MCF 10A (cell line): ENCODE data around the gene CCDC127. TPM values are rescaled to one million over a fixed set of nuclear protein-coding genes. Genes with fewer than 3 reads are reported as not detected.

Source experiments
- BruUV-seq: library from RNA; stranded (reverse); fragments of 400-500 nt; replicated peaks from 2 replicates; lab custom pipeline; 2021; lab: Mats Ljungman, UMichigan
- CTCF ChIA-PET: fragments of 300-600 bp; sonication (Branson Sonifier 250); formaldehyde crosslinking; extraction: SDS; loops from one replicate; lab custom pipeline; 2021; ENCODE audit warnings: antibody characterized with exemption, inconsistent platforms; lab: Yijun Ruan, JAX
- POLR2A ChIA-PET: fragments of 300-600, 350-650 bp; sonication (Branson Sonifier 250); formaldehyde crosslinking; extraction: SDS; loops from one replicate; lab custom pipeline; 2020; ENCODE audit warnings: antibody characterized with exemption, inconsistent platforms; lab: Yijun Ruan, JAX
- DNase-seq: peaks from one replicate; pipeline ENCODE4 v3.0.0-alpha.2; 2018; ENCODE audit not compliant: unreplicated experiment
- H3K27ac Mint-ChIP-seq: one replicate; pipeline ENCODE4 v1.8.0; 2022; ENCODE audit warnings: mild to moderate bottlenecking, low read depth, mixed read lengths; ENCODE audit not compliant: unreplicated experiment
- H3K27me3 Mint-ChIP-seq: one replicate; pipeline ENCODE4 v1.8.0; 2022; ENCODE audit warnings: mixed read lengths; ENCODE audit not compliant: insufficient read depth, unreplicated experiment
- H3K36me3 Mint-ChIP-seq: one replicate; pipeline ENCODE4 v1.8.0; 2022; ENCODE audit warnings: mild to moderate bottlenecking, moderate library complexity, mixed read lengths; ENCODE audit not compliant: insufficient read depth, unreplicated experiment
- H3K4me1 Mint-ChIP-seq: one replicate; pipeline ENCODE4 v1.8.0; 2022; ENCODE audit warnings: mixed read lengths; ENCODE audit not compliant: insufficient read depth, unreplicated experiment
- H3K4me3 Mint-ChIP-seq: one replicate; pipeline ENCODE4 v1.8.0; 2022; ENCODE audit warnings: mild to moderate bottlenecking, moderate library complexity, mixed read lengths; ENCODE audit not compliant: unreplicated experiment
- H3K9me3 Mint-ChIP-seq: one replicate; pipeline ENCODE4 v1.8.0; 2022; ENCODE audit warnings: mixed read lengths; ENCODE audit not compliant: unreplicated experiment
- CTCF ChIP-seq: fragments of 200-600 bp; IDR thresholded peaks from one replicate; pipeline ENCODE4 v1.8.0; 2022; ENCODE audit warnings: antibody characterized with exemption, mild to moderate bottlenecking; ENCODE audit not compliant: unreplicated experiment
- intact Hi-C: fragments of 100-400 bp; cut with micrococcal nuclease; formaldehyde crosslinking; loops from 2 replicates; pipeline ENCODE4 v1.14.1; 2022
- total RNA-seq: library from RNA; stranded (reverse); gene quantifications from 2 replicates; pipeline ENCODE4 v1.2.3, GENCODE V29; 2022

Gene CCDC127
- total RNA-seq, 1 experiment from 2014 or later = 4.5 TPM

GRCh38 chr5:164244-164643, 53.7 kb downstream of the CCDC127 start:
- DNase-seq = no peak
- Mint-ChIP-seq H3K9me3 (no peaks in the 10 kb centered on the region), H3K36me3 (no peaks in the 10 kb centered on the region), H3K4me1 (peaks cover 12% of the 10 kb centered on the region), H3K27me3 (peaks cover 28% of the 10 kb centered on the region), H3K4me3 (no peak overlapping the region), H3K27ac (no peak overlapping the region)
- no peak for TF ChIP-seq CTCF
- ChIA-PET POLR2A (no interaction called here), CTCF (no interaction called here)
- intact Hi-C loops = no loop called here
- no TSS peak for BruUV-seq

GRCh38 chr5:163841-164240, 54.1 kb downstream of the CCDC127 start:
- ChIA-PET CTCF (no interaction called here), POLR2A (no interaction called here)
- H3K4me3 Mint-ChIP-seq = no peak overlapping the region
- no peaks in the 10 kb centered on the region for H3K36me3 Mint-ChIP-seq
- no peak overlapping the region for H3K27ac Mint-ChIP-seq
- intact Hi-C loops = no loop called here
- peaks cover 11% of the 10 kb centered on the region for H3K4me1 Mint-ChIP-seq
- H3K27me3 Mint-ChIP-seq = peaks cover 32% of the 10 kb centered on the region
- no peak for DNase-seq
- no peak for TF ChIP-seq CTCF
- no TSS peak for BruUV-seq
- H3K9me3 Mint-ChIP-seq = no peaks in the 10 kb centered on the region

- TF ChIP-seq CTCF = no peak
- CTCF ChIA-PET = no interaction called here
- Mint-ChIP-seq H3K4me1 (peaks cover 5% of the 10 kb centered on the region), H3K36me3 (no peaks in the 10 kb centered on the region), H3K27me3 (peaks cover 34% of the 10 kb centered on the region), H3K4me3 (no peak overlapping the region), H3K27ac (no peak overlapping the region), H3K9me3 (no peaks in the 10 kb centered on the region)
- POLR2A ChIA-PET = no interaction called here
- DNase-seq = no peak
- BruUV-seq = no TSS peak
- intact Hi-C loops = no loop called here
Measured at GRCh38 chr5:163338-163620, 54.7 kb downstream of the CCDC127 start.

- ChIA-PET POLR2A (no interaction called here), CTCF (interaction anchor here (0.5 kb wide), 1 partner anchor 465 kb away, joined by 5 read pairs; no protein-coding TSS in a partner anchor)
- no peak for TF ChIP-seq CTCF
- intact Hi-C loops = no loop called here
- no peak overlapping the region for H3K4me3 Mint-ChIP-seq
- BruUV-seq = no TSS peak
- peaks cover 34% of the 10 kb centered on the region for H3K27me3 Mint-ChIP-seq
- no peaks in the 10 kb centered on the region for H3K36me3 Mint-ChIP-seq
- H3K27ac Mint-ChIP-seq = no peak overlapping the region
- peaks cover 5% of the 10 kb centered on the region for H3K4me1 Mint-ChIP-seq
- no peaks in the 10 kb centered on the region for H3K9me3 Mint-ChIP-seq
- DNase-seq = no peak
Measured at GRCh38 chr5:162565-163337, 55.2 kb downstream of the CCDC127 start.
